Body of pancreas (tissue), 4 donors: ENCODE data around the gene NFIA. TPM values are rescaled to one million over a fixed set of nuclear protein-coding genes. Genes with fewer than 3 reads are reported as not detected.

Experiments used
- ATAC-seq: fragments of 150-250 bp; one replicate; pipeline ENCODE4 v1.9.1; 2016
- DNase-seq, 4 donors: peaks; one replicate each; pipeline ENCODE4 v3.0.0-alpha.2; 2019
- H3K27ac ChIP-seq, 4 donors: fragments of 200-600 bp; sonication (generic); 1 replicate in 3 of 4; 2 replicates in 1 of 4; pipeline versions ENCODE4 v1.5.1 to v1.6.1; 2016 to 2019; ENCODE audit warnings: mild to moderate bottlenecking in 1 of 4, mixed read lengths in 1 of 4, moderate library complexity in 1 of 4
- H3K27me3 ChIP-seq, 2 donors: fragments of 200-600 bp; sonication (generic); one replicate each; pipeline ENCODE4 v1.6.0; 2016; ENCODE audit warnings: mild to moderate bottlenecking in 1 of 2
- H3K36me3 ChIP-seq, 2 donors: fragments of 200-600 bp; sonication (generic); replicated peaks in 1 of 2; 2 replicates each; pipeline ENCODE4 v1.5.1; 2016; ENCODE audit warnings: low read depth in 2 of 2; ENCODE audit not compliant: insufficient read depth in 1 of 2
- H3K4me1 ChIP-seq: fragments of 200-600 bp; sonication (generic); one replicate; pipeline ENCODE4 v1.6.0; 2016
- H3K4me3 ChIP-seq, 2 donors: fragments of 200-600 bp; sonication (generic); 1 replicate in 1 of 2; 2 replicates in 1 of 2; pipeline ENCODE4 v1.5.1; 2016 to 2019
- H3K9me3 ChIP-seq, 3 donors: fragments of 200-600 bp; sonication (generic); 1 replicate in 2 of 3; 2 replicates in 1 of 3; pipeline ENCODE4 v1.5.1; 2016
- POLR2A ChIP-seq, 3 donors: fragments of 450-650 bp; IDR thresholded peaks; one replicate each; pipeline ENCODE4 v1.6.1; 2016; ENCODE audit warnings: antibody characterized with exemption in 3 of 3, mild to moderate bottlenecking in 2 of 3
- WGBS, 2 donors: methylation state at CpG; one replicate each; pipeline ENCODE4 v1.1.5; 2017; 5-methylcytosine and 5-hydroxymethylcytosine counted together
- intact Hi-C: fragments of 100-400 bp; cut with DNase I; formaldehyde crosslinking; loops from one replicate; pipeline ENCODE4 v1.15.1; 2023
- total RNA-seq, 2 donors: library from RNA; depleted of rRNA; stranded (reverse); fragments of >200 nt; gene quantifications; one replicate each; pipeline ENCODE4 v1.1.0, GENCODE V29; 2016
- TF ChIP-seq, protein P1 (sequence below), 7 experiments: fragments of 450-650 bp in 4 of 7; fragments of 200-600 bp in 3 of 7; sonication (generic) in 3 of 7; IDR thresholded peaks; one replicate each; pipeline ENCODE4 v1.5.1; 2016 to 2019; ENCODE audit warnings: antibody characterized with exemption in 7 of 7

Gene NFIA
- total RNA-seq, 2 donors from 2014 or later = 21.5 to 32.3 TPM

GRCh38 chr1:61450454-61450853 lies 368.1 kb downstream of the NFIA start:
- TF ChIP-seq, protein P1, sequence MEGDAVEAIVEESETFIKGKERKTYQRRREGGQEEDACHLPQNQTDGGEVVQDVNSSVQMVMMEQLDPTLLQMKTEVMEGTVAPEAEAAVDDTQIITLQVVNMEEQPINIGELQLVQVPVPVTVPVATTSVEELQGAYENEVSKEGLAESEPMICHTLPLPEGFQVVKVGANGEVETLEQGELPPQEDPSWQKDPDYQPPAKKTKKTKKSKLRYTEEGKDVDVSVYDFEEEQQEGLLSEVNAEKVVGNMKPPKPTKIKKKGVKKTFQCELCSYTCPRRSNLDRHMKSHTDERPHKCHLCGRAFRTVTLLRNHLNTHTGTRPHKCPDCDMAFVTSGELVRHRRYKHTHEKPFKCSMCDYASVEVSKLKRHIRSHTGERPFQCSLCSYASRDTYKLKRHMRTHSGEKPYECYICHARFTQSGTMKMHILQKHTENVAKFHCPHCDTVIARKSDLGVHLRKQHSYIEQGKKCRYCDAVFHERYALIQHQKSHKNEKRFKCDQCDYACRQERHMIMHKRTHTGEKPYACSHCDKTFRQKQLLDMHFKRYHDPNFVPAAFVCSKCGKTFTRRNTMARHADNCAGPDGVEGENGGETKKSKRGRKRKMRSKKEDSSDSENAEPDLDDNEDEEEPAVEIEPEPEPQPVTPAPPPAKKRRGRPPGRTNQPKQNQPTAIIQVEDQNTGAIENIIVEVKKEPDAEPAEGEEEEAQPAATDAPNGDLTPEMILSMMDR (IDR thresholded peaks at IDR 0.05) = no peak
- TF ChIP-seq POLR2A (IDR thresholded peaks at IDR 0.05) = no peak
- peaks cover 21% of the 10 kb centered on the region for H3K4me1 ChIP-seq
- DNase-seq = no peak
- intact Hi-C loops = loop anchor here (10.0 kb wide), 1 partner anchor 406 kb away; no protein-coding TSS in a partner anchor
- H3K27me3 ChIP-seq = no peaks in the 10 kb centered on the region
- ATAC-seq = no peak
- 32 to 40% methylated on average over 4 of the region's 4 CpGs for WGBS, 2 donors
- H3K27ac ChIP-seq = peak overlapping the region in 2 of 4 donors; percentile 39 to 46
- no peaks in the 10 kb centered on the region for H3K36me3 ChIP-seq
- no peaks in the 10 kb centered on the region for H3K9me3 ChIP-seq
- no peak overlapping the region for H3K4me3 ChIP-seq

DNA sequence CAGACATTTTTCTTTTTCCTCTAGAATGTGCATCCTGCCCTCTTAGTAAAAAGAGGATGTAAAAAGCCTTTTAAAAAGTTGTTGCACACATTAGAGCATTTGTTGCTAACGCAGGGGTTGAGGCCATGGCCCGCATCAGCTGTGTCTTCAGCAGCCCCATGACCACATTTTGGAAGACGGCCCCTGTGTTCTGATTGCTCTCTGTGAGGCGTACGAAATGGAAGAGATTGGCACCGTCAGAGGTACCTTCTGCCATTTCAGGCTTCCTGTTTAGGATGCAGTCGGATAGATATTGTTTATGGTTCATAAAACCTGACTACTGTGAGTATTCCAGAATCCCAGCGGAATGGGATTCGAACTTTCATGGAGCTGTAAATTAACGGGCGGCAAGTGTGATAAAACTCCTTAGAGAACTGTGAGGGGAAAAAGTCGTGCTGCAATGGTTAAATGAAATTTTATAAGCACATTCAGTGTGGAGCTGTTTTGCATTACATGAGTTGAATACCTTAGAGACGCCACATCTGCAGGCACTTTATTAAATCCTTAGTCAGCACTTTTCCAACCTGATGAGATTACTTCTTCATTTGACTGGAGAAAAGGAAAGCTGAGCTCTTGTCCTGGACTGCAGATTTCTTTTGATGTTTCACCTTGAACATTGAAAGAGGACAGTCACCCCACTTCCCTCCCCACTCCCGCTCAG lies 368.7 kb downstream of the NFIA start:
- DNase-seq = no peak
- Histone ChIP-seq H3K4me3 (no peak overlapping the region), H3K27ac (peak overlapping the region in 2 of 4 donors; percentile 39 to 46), H3K27me3 (no peaks in the 10 kb centered on the region), H3K4me1 (peaks cover 21% of the 10 kb centered on the region), H3K9me3 (no peaks in the 10 kb centered on the region), H3K36me3 (no peaks in the 10 kb centered on the region)
- WGBS, 2 donors = 81 to 88% methylated on average over 14 of the region's 14 CpGs
- no peak for ATAC-seq
- intact Hi-C loops = loop anchor here (10.0 kb wide), 1 partner anchor 406 kb away; no protein-coding TSS in a partner anchor
- TF ChIP-seq, protein P1 (IDR thresholded peaks at IDR 0.05) = no peak
- no peak for TF ChIP-seq POLR2A (IDR thresholded peaks at IDR 0.05)

DNA sequence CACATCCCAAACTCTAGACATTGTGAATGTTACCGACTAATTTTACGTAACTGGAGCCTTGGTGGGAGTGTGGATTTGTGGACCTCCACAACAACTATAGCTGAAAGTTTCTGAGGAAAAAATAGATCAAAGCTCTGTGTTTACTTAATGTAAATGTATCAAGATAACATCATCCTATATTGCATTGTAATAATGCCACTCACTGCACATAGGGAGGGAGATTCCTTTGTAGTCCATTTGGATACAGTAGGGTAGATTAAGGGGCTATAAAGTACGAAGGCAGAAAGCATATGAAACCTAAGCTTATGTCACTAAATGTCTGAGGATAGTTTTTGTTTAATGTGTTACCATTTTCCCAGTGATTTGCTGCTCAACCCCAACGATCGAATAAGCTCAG lies 369.2 kb downstream of the NFIA start:
- no peak overlapping the region for H3K4me3 ChIP-seq
- H3K27ac ChIP-seq = peak overlapping the region in 1 of 4 donors; percentile 39
- H3K36me3 ChIP-seq = no peaks in the 10 kb centered on the region
- intact Hi-C loops = loop anchor here (10.0 kb wide), 1 partner anchor 407 kb away; no protein-coding TSS in a partner anchor
- WGBS, 2 donors = 86 to 87% methylated on average over 5 of the region's 5 CpGs
- no peaks in the 10 kb centered on the region for H3K9me3 ChIP-seq
- H3K4me1 ChIP-seq = peaks cover 21% of the 10 kb centered on the region
- no peak for DNase-seq
- TF ChIP-seq, protein P1 (IDR thresholded peaks at IDR 0.05) = no peak
- TF ChIP-seq POLR2A (IDR thresholded peaks at IDR 0.05) = no peak
- ATAC-seq = no peak
- no peaks in the 10 kb centered on the region for H3K27me3 ChIP-seq

DNA sequence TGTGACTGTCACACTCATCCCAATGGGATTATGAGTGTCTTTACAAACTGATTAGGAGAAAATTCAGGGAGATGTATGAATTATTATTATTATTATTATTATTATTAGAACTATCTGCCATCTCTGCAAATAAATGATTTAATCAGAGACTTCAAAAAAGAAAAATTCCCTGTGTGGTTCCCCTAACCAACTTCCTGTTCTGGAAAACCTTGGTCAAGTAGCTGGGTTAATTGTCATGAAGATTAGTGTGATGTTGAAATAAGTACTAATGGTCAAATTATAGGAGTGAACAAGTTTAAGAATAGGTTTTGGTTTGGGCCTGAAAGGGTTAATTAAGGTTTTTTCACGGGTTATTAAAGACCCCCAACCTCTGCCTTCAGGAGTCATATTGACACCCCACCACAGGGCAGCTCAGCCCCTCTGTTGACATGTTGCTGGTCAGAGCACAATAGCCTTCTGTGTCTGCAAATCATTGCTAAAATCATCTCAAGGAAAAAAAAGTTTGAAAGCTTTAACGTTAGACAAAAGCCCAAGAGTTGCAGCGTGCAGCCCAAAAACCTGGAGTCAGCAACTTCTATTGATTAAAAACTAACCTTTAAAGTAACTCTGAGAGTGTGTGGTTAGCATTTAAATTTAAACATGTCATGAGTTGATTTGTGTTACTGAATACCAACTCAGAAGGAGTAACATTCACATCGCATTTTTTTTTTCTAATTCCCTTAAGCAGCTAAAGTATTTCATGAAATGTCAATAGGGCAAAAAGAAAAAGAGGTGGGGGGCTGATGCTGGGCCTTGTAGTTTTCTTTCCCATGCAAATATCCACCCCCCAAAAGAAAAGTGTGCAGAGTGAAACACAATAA lies 370.0 kb downstream of the NFIA start:
- Histone ChIP-seq H3K4me1 (peaks cover 21% of the 10 kb centered on the region), H3K4me3 (no peak overlapping the region), H3K36me3 (no peaks in the 10 kb centered on the region), H3K27me3 (no peaks in the 10 kb centered on the region), H3K27ac (peak overlapping the region in 3 of 4 donors; percentile 9 to 54 (median 54)), H3K9me3 (no peaks in the 10 kb centered on the region)
- ATAC-seq = no peak
- intact Hi-C loops = loop anchor here (10.0 kb wide), 1 partner anchor 408 kb away; no protein-coding TSS in a partner anchor
- WGBS, 2 donors = 5 to 12% methylated on average over 4 of the region's 4 CpGs
- DNase-seq = no peak
- TF ChIP-seq, protein P1 (IDR thresholded peaks at IDR 0.05) = no peak
- no peak for TF ChIP-seq POLR2A (IDR thresholded peaks at IDR 0.05)
